IMR-90 (cell line): ENCODE results near the gene SNX27. TPM values are rescaled to one million over a fixed set of nuclear protein-coding genes. Genes with fewer than 3 reads are reported as not detected.

Source experiments
- ATAC-seq: fragments of 200-7000 bp; cut with Tn5 transposase; 2 replicates; pipeline ENCODE4 v1.9.1; 2020; ENCODE audit warnings: low read depth, mild to moderate bottlenecking, moderate library complexity
- BruUV-seq: library from RNA; stranded (reverse); fragments of 400-500 nt; replicated peaks from 2 replicates; lab custom pipeline; 2021; lab: Mats Ljungman, UMichigan
- CTCF ChIA-PET: fragments of 300-600 bp; formaldehyde crosslinking; extraction: SDS; loops from one replicate; lab custom pipeline; 2021; ENCODE audit warnings: antibody characterized with exemption; lab: Yijun Ruan, JAX
- POLR2A ChIA-PET: fragments of 300-600 bp; sonication (Branson Sonifier 250); formaldehyde crosslinking; loops from one replicate; lab custom pipeline; 2022; ENCODE audit warnings: antibody characterized with exemption; ENCODE audit not compliant: unreplicated experiment; lab: Charles Lee
- DNase-seq: peaks from one replicate; pipeline ENCODE4 v3.0.0; 2013
- H2AFZ ChIP-seq: replicated peaks from 2 replicates; pipeline ENCODE3; 2013; ENCODE audit warnings: low read length, mild to moderate bottlenecking; ENCODE audit not compliant: poor library complexity
- H2AK5ac ChIP-seq: 2 replicates; pipeline ENCODE4 v1.6.1; 2013; ENCODE audit warnings: low read depth, low read length, inconsistent platforms
- H2AK9ac ChIP-seq: replicated peaks from 2 replicates; pipeline ENCODE3; 2013; ENCODE audit warnings: mild to moderate bottlenecking, low read depth, low read length, moderate library complexity; ENCODE audit not compliant: poor library complexity
- H2BK120ac ChIP-seq: 2 replicates; pipeline ENCODE4 v1.6.1; 2013; ENCODE audit warnings: low read depth, low read length, inconsistent platforms
- H2BK15ac ChIP-seq: 3 replicates; pipeline ENCODE4 v1.6.1; 2013; ENCODE audit warnings: low read depth, low read length, inconsistent platforms
- H2BK20ac ChIP-seq: 2 replicates; pipeline ENCODE4 v1.6.1; 2013; ENCODE audit warnings: low read depth, mild to moderate bottlenecking, inconsistent platforms, low read length, moderate library complexity
- H2BK5ac ChIP-seq: 2 replicates; pipeline ENCODE4 v1.6.1; 2013; ENCODE audit warnings: mild to moderate bottlenecking, low read depth, low read length, inconsistent platforms; ENCODE audit not compliant: poor library complexity, severe bottlenecking
- H3K14ac ChIP-seq: replicated peaks from 2 replicates; pipeline ENCODE4 v1.6.1; 2013; ENCODE audit warnings: low read depth, low read length, inconsistent platforms
- H3K18ac ChIP-seq: 2 replicates; pipeline ENCODE4 v1.6.1; 2013; ENCODE audit warnings: low read depth, low read length, control low read depth
- H3K23ac ChIP-seq: 2 replicates; pipeline ENCODE4 v1.6.1; 2013; ENCODE audit warnings: low read depth, low read length, inconsistent platforms
- H3K27ac ChIP-seq: 2 replicates; pipeline ENCODE4 v1.5.1; 2013; ENCODE audit warnings: mild to moderate bottlenecking, control low read depth, low read length; ENCODE audit not compliant: insufficient read depth
- H3K27me3 ChIP-seq: 2 replicates; pipeline ENCODE4 v1.6.1; 2013; ENCODE audit warnings: low read length; ENCODE audit not compliant: control insufficient read depth, insufficient read depth
- H3K36me3 ChIP-seq: 2 replicates; pipeline ENCODE4 v1.6.1; 2013; ENCODE audit warnings: low read length, mixed read lengths; ENCODE audit not compliant: control insufficient read depth, insufficient read depth
- H3K4ac ChIP-seq: 2 replicates; pipeline ENCODE4 v1.6.1; 2013; ENCODE audit warnings: low read depth, low read length, inconsistent platforms
- H3K4me1 ChIP-seq: 2 replicates; pipeline ENCODE4 v1.6.1; 2013; ENCODE audit warnings: low read length, mixed read lengths; ENCODE audit not compliant: control insufficient read depth, insufficient read depth
- H3K4me2 ChIP-seq: 2 replicates; pipeline ENCODE4 v1.6.1; 2013; ENCODE audit warnings: low read depth, mild to moderate bottlenecking, control low read depth, low read length, moderate library complexity
- H3K4me3 ChIP-seq: 2 replicates; pipeline ENCODE4 v1.5.1; 2013; ENCODE audit warnings: low read depth, mild to moderate bottlenecking, control low read depth, low read length, moderate library complexity; ENCODE audit not compliant: insufficient read depth
- H3K56ac ChIP-seq: 2 replicates; pipeline ENCODE4 v1.6.1; 2013; ENCODE audit warnings: low read length, inconsistent platforms; ENCODE audit not compliant: insufficient read depth; ENCODE audit errors: extremely low read depth
- H3K79me1 ChIP-seq, 2 experiments: 2 replicates each; pipeline ENCODE4 v1.6.1; 2013; ENCODE audit warnings: low read length in 2 of 2, inconsistent platforms in 1 of 2, low read depth in 1 of 2
- H3K9ac ChIP-seq: 2 replicates; pipeline ENCODE4 v1.6.1; 2013; ENCODE audit warnings: low read depth, low read length, control low read depth
- H3K9me1 ChIP-seq: 2 replicates; pipeline ENCODE4 v1.6.1; 2013; ENCODE audit warnings: low read length, inconsistent platforms; ENCODE audit not compliant: insufficient read depth
- H3K9me3 ChIP-seq: 2 replicates; pipeline ENCODE4 v1.6.1; 2013; ENCODE audit warnings: low read length; ENCODE audit not compliant: control insufficient read depth, insufficient read depth
- H4K20me1 ChIP-seq: 2 replicates; pipeline ENCODE4 v1.6.1; 2013; ENCODE audit warnings: low read length, inconsistent platforms; ENCODE audit not compliant: insufficient read depth
- H4K5ac ChIP-seq: 2 replicates; pipeline ENCODE4 v1.6.1; 2013; ENCODE audit warnings: mild to moderate bottlenecking, low read depth, low read length, control low read depth
- H4K8ac ChIP-seq, 2 experiments: 2 replicates each; pipeline ENCODE4 v1.6.1; 2013; ENCODE audit warnings: low read depth in 2 of 2, low read length in 2 of 2, control low read depth in 1 of 2, inconsistent platforms in 1 of 2
- H4K91ac ChIP-seq: 2 replicates; pipeline ENCODE4 v1.6.1; 2013; ENCODE audit warnings: low read depth, low read length, inconsistent platforms; ENCODE audit not compliant: insufficient read depth
- CEBPB ChIP-seq: IDR thresholded peaks from 2 replicates; pipeline ENCODE4 v1.6.1; 2012; ENCODE audit warnings: low read depth, low read length, improper control_type of control experiment
- CHD1 ChIP-seq: IDR thresholded peaks from 2 replicates; pipeline ENCODE4 v1.6.1; 2012; ENCODE audit warnings: low read depth, low read length, improper control_type of control experiment
- ELK1 ChIP-seq: fragments of 150-350 bp; IDR thresholded peaks from 2 replicates; pipeline ENCODE4 v1.6.1; 2016; ENCODE audit warnings: low read depth, mild to moderate bottlenecking, low read length, moderate library complexity, borderline replicate concordance
- FOS ChIP-seq: fragments of 150-350 bp; IDR thresholded peaks from 2 replicates; pipeline ENCODE4 v1.6.1; 2016; ENCODE audit warnings: low read depth, low read length
- MAZ ChIP-seq: IDR thresholded peaks from 2 replicates; pipeline ENCODE4 v1.6.1; 2012; ENCODE audit warnings: low read depth, mild to moderate bottlenecking, low read length, improper control_type of control experiment, moderate library complexity, borderline replicate concordance
- MXI1 ChIP-seq: IDR thresholded peaks from 2 replicates; pipeline ENCODE4 v1.6.1; 2012; ENCODE audit warnings: low read depth, mild to moderate bottlenecking, low read length, moderate library complexity, borderline replicate concordance
- NFE2L2 ChIP-seq: fragments of 150-350 bp; IDR thresholded peaks from 2 replicates; pipeline ENCODE4 v1.6.1; 2016; ENCODE audit warnings: low read depth, mild to moderate bottlenecking, low read length
- RAD21 ChIP-seq: IDR thresholded peaks from 2 replicates; pipeline ENCODE4 v1.6.1; 2012; ENCODE audit warnings: low read length, improper control_type of control experiment
- RCOR1 ChIP-seq: IDR thresholded peaks from 2 replicates; pipeline ENCODE4 v1.6.1; 2012; ENCODE audit warnings: mild to moderate bottlenecking, low read length, improper control_type of control experiment; ENCODE audit not compliant: insufficient replicate concordance
- USF2 ChIP-seq: fragments of 150-350 bp; IDR thresholded peaks from 2 replicates; pipeline ENCODE4 v1.6.1; 2017; ENCODE audit warnings: mild to moderate bottlenecking, antibody characterized with exemption, low read length, low read depth
- WGBS, 2 experiments: methylation state at CpG; one replicate each; pipeline versions ENCODE4 v1.1.5 to v1.1.7; 2013; ENCODE audit warnings: missing lambda C conversion rate in 2 of 2; ENCODE audit not compliant: insufficient read length in 1 of 2; ENCODE audit errors: extremely low coverage in 2 of 2; 5-methylcytosine and 5-hydroxymethylcytosine counted together
- dilution Hi-C: fragments of 300-500 bp; cut with HindIII; formaldehyde crosslinking; loops from one replicate; pipeline ENCODE4 v1.14.3; 2018; ENCODE audit warnings: low sequenced_read_pairs; ENCODE audit not compliant: unreplicated experiment
- in situ Hi-C: fragments of 300-500 bp; cut with MboI; formaldehyde crosslinking; loops from 3 replicates; pipeline ENCODE4 v1.14.3; 2019; ENCODE audit warnings: low sequenced_read_pairs, inconsistent platforms, mixed read lengths
- intact Hi-C: fragments of 100-400 bp; cut with micrococcal nuclease; formaldehyde crosslinking; loops from 2 replicates; pipeline ENCODE4 v1.10.0; 2022
- polyA plus RNA-seq, 3 experiments: library from polyadenylated mRNA; depleted of rRNA; stranded (reverse); fragments of >200 nt; gene quantifications; 2 replicates each; pipeline ENCODE4 v1.2.3, GENCODE V29; 2012; ENCODE audit warnings: low replicate concordance in 1 of 3
- total RNA-seq: library from RNA; depleted of rRNA; stranded (reverse); fragments of >200 nt; gene quantifications from 2 replicates; pipeline ENCODE4 v1.2.3, GENCODE V29; 2012

The SNX27 gene
- total and polyA plus RNA-seq, 2 of the 4 experiments (the other 2 are of a cell fraction): 12.3 to 25.6 TPM

- in situ Hi-C loops (no loop called here), intact Hi-C loops (no loop called here), dilution Hi-C loops (no loop called here)
- DNase-seq (no peak), ATAC-seq (no peak)
- Histone ChIP-seq H3K4me1 (no peaks in the 10 kb centered on the region), H3K27ac (no peak overlapping the region), H4K20me1 (no peaks in the 10 kb centered on the region; the same call in 1 of the 2 replicates), H3K9me1 (no peaks in the 10 kb centered on the region), H3K9me3 (peaks cover 4% of the 10 kb centered on the region; the same call in 1 of the 2 replicates), H2BK15ac (no peak overlapping the region), H4K91ac (no peak overlapping the region), H3K27me3 (no peaks in the 10 kb centered on the region), H4K8ac (no peak overlapping the region), H2AK9ac (no peak overlapping the region), H4K5ac (no peak overlapping the region), H2AK5ac (no peak overlapping the region), H2BK20ac (no peak overlapping the region), H3K23ac (no peak overlapping the region), H3K56ac (no peak overlapping the region), H2BK5ac (no peak overlapping the region), H3K4me2 (no peak overlapping the region), H3K36me3 (no peaks in the 10 kb centered on the region), H3K4me3 (no peak overlapping the region), H3K14ac (no peak overlapping the region), H3K9ac (no peak overlapping the region), H3K4ac (no peak overlapping the region), H3K18ac (no peak overlapping the region), H3K79me1 (no peaks in the 10 kb centered on the region), H2BK120ac (no peak overlapping the region), H2AFZ (no peak overlapping the region)
- BruUV-seq: no TSS peak
- ChIA-PET CTCF (interaction anchor here (0.6 kb wide), 1 partner anchor 540 kb away, joined by 3 read pairs; no protein-coding TSS in a partner anchor), POLR2A (no interaction called here)
- 67% methylated on average over 1 of the region's 3 CpGs; no CpG with 5 or more reads in 1 of the 2 experiments for WGBS, 2 experiments
- TF ChIP-seq FOS (no peak), RCOR1 (no peak), CEBPB (no peak), MAZ (no peak), NFE2L2 (no peak), ELK1 (no peak), CHD1 (no peak), USF2 (no peak), RAD21 (no peak), MXI1 (no peak)
Observed at GRCh38 chr1:151590961-151591360, 20.9 kb upstream of the SNX27 start.
